Measurements from ENCODE around the gene PPM1E.

Gene PPM1E

DNA sequence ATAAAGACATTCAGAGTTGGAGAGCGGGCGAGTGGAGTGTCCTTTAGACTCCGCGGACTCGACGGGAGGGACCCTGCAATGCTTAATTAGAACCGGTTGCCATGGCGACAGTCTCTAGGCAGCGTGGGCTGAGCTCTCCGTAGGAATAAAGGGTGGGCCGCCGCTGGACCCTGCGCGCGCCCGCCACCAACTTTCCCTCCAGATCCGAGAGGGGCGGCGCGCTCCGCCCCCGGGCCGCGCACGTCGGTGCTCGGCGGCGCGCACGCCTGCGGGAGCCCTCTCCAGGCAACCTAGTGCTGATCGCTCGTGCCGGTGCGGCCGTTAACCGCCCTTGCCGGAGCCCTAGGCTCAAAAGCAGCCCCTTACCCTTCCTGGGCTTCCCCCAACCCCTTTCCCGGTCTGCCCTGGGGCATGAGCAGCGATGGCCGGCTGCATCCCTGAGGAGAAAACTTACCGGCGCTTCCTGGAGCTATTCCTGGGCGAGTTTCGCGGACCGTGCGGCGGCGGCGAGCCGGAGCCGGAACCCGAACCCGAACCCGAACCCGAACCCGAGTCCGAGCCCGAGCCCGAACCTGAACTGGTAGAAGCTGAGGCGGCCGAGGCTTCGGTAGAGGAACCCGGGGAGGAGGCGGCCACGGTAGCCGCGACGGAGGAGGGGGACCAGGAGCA is at the start of gene PPM1E:
TSS of gene PPM1E (plus strand) at position 278 of the 669 bp plus-strand sequence.
- ChIA-PET CTCF (interaction anchor here (2.0 kb wide), 1 partner anchor 45 kb away, joined by 4 read pairs; no protein-coding TSS in a partner anchor), POLR2A (no interaction called here)
- no peak for DNase-seq (ENCODE audit: low read depth, low spot score)
- peak within 1 kb of the TSS; percentile 60 for H3K4me3 ChIP-seq (ENCODE audit: low read depth, low read length)
- TF ChIP-seq CTCF (IDR thresholded peaks at IDR 0.05; ENCODE audit: insufficient read depth, low read length, missing control alignments), result no peak

- ChIA-PET POLR2A (no interaction called here), CTCF (interaction anchor here (0.9 to 2.4 kb wide), 2 partner anchors 188 to 299 kb away, joined by 3 to 13 read pairs; no protein-coding TSS in a partner anchor)
- no peak for DNase-seq (ENCODE audit: low read depth, low spot score)
- no peak overlapping the region for H3K4me3 ChIP-seq (ENCODE audit: low read depth, low read length)
- no peak for TF ChIP-seq CTCF (IDR thresholded peaks at IDR 0.05; ENCODE audit: insufficient read depth, low read length, missing control alignments)
Measured at GRCh38 chr17:58706351-58707140, 49.1 kb upstream of the PPM1E start.

DNA sequence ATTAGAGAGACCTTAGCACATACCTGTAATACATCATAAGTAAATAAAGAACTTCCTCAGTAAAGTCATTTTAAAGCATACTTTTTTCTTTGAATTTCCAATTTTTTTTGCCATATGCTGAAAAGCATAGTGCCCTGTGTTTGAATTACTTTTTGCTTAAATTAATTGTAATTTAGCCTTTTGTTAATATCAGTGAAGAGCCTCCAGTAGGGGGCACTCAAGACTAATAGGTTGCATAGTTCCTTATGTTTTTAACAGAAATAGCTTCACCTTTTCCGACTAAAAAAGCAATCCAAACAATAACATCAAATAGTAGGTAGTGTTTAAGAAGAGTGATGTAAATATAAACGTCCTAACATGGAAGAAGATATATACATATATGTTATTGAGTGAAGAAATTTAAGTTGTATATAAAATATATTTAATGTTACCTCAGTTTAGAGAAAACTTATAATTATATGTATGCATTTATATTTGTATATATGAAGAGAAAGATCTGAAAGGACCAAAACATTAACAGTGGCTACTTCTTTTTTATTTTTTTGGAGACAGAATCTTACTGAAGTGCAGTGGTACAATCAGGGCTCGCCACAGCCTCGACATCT is 44.6 kb upstream of the PPM1E start:
- no peak overlapping the region for H3K4me3 ChIP-seq (ENCODE audit: low read depth, low read length)
- DNase-seq (ENCODE audit: low read depth, low spot score), result no peak
- ChIA-PET POLR2A (no interaction called here), CTCF (interaction anchor here (0.6 to 9.4 kb wide), 31 partner anchors 8 to 1327 kb away, joined by 3 to 184 read pairs (median 4); partner anchors contain the start of genes PPM1E and RAD51C)
- peak; percentile 41 for TF ChIP-seq CTCF (IDR thresholded peaks at IDR 0.05; ENCODE audit: insufficient read depth, low read length, missing control alignments)

GRCh38 chr17:58722274-58722673 is 33.4 kb upstream of the PPM1E start:
- TF ChIP-seq CTCF (IDR thresholded peaks at IDR 0.05; ENCODE audit: insufficient read depth, low read length, missing control alignments), result no peak
- CTCF ChIA-PET, result interaction anchor here (0.9 to 2.2 kb wide), 2 partner anchors 10 to 283 kb away, joined by 3 to 8 read pairs; no protein-coding TSS in a partner anchor

DNA sequence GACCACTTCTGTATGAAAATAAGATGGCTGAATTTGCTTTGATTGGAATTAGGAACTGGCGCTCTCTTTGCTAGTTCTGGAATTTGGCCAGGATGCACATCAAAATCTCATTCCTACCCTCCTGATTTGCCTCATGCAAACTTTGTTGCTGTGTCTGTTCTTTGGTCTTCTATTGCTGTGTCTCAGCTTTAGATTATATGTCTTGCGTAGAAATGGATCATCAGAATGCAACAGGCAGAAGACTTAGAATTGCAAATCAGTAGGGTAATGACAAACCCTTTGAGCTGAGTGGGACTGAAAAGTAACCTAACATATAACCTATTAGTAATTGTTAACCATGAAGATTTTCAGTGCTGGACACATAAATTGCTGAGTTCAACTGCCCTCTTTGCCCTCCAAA is 33.0 kb upstream of the PPM1E start:
- POLR2A ChIA-PET, result no interaction called here
- H3K4me3 ChIP-seq (ENCODE audit: low read depth, low read length), result no peak overlapping the region
- TF ChIP-seq CTCF (IDR thresholded peaks at IDR 0.05; ENCODE audit: insufficient read depth, low read length, missing control alignments), result no peak
- DNase-seq (ENCODE audit: low read depth, low spot score), result no peak
- CTCF ChIA-PET, result interaction anchor here (0.9 to 2.2 kb wide), 2 partner anchors 10 to 282 kb away, joined by 3 to 8 read pairs; no protein-coding TSS in a partner anchor

More at GRCh38 chr17:58722274-58722673, 33.4 kb upstream of the PPM1E start:
- POLR2A ChIA-PET, result interaction anchor here (0.7 kb wide), 1 partner anchor 8 kb away, joined by 3 read pairs; no protein-coding TSS in a partner anchor
- H3K4me3 ChIP-seq (ENCODE audit: low read depth, low read length), result no peak overlapping the region
- no peak for DNase-seq (ENCODE audit: low read depth, low spot score)
